ENCODE results near the gene PCSK1N. TPM values are rescaled to one million over a fixed set of nuclear protein-coding genes. Genes with fewer than 3 reads are reported as not detected.
A peak's percentile ranks its signal among the peaks of the same experiment; 100 is the strongest.

The PCSK1N gene
- total and polyA plus RNA-seq, 9 of the 15 experiments (the other 6 are each of a cell fraction or from before 2014, with no cell fraction given) = 0.07 to 0.55 (median 0.54) TPM; not detected in 6

DNA sequence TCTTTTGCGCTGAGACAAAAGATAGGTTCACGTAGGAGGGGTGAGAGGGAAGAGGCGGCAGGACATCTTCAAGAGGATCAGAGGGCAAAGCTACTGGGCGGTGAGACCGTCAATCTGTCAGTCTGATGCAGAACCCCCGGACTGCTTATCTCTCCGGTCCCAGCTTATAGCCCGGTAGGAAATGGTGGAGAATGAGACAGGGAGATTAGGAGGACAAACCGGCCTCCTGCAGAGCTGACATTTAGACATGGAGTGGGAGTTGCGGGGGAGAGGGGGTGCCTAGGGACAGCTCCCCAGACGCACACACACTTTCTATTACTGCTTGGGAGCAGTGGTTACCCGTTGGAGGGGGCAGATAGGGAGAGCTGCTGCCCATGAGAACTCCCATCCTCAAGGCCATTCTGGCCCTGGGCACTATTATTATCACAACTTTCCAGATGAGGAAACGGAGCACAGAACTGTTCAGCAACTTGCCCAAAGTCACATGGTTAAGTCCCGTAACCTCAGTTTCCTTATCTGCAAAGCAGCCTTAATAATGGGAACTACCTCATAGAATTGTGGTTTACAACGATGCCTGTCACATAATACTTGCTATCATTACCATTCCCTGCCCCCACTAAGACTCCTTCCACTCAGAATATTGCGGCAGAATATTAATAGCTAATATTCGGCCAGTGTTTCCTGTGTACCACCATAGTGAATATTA is 34.7 kb downstream of the PCSK1N start (continued):
- TF ChIP-seq, protein P1, sequence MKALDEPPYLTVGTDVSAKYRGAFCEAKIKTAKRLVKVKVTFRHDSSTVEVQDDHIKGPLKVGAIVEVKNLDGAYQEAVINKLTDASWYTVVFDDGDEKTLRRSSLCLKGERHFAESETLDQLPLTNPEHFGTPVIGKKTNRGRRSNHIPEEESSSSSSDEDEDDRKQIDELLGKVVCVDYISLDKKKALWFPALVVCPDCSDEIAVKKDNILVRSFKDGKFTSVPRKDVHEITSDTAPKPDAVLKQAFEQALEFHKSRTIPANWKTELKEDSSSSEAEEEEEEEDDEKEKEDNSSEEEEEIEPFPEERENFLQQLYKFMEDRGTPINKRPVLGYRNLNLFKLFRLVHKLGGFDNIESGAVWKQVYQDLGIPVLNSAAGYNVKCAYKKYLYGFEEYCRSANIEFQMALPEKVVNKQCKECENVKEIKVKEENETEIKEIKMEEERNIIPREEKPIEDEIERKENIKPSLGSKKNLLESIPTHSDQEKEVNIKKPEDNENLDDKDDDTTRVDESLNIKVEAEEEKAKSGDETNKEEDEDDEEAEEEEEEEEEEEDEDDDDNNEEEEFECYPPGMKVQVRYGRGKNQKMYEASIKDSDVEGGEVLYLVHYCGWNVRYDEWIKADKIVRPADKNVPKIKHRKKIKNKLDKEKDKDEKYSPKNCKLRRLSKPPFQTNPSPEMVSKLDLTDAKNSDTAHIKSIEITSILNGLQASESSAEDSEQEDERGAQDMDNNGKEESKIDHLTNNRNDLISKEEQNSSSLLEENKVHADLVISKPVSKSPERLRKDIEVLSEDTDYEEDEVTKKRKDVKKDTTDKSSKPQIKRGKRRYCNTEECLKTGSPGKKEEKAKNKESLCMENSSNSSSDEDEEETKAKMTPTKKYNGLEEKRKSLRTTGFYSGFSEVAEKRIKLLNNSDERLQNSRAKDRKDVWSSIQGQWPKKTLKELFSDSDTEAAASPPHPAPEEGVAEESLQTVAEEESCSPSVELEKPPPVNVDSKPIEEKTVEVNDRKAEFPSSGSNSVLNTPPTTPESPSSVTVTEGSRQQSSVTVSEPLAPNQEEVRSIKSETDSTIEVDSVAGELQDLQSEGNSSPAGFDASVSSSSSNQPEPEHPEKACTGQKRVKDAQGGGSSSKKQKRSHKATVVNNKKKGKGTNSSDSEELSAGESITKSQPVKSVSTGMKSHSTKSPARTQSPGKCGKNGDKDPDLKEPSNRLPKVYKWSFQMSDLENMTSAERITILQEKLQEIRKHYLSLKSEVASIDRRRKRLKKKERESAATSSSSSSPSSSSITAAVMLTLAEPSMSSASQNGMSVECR (CRISPR knock-in tag; IDR thresholded peaks at IDR 0.05) = no peak
- TF ChIP-seq CXXC5 (CRISPR knock-in tag; IDR thresholded peaks at IDR 0.05) (peak; percentile 89), FOXA1 (IDR thresholded peaks at IDR 0.05; ENCODE audit: borderline replicate concordance) (no peak), JUN (IDR thresholded peaks at IDR 0.05; ENCODE audit: borderline replicate concordance, low read depth, low read length) (no peak), JUN (CRISPR knock-in tag; IDR thresholded peaks at IDR 0.05; ENCODE audit: borderline replicate concordance) (no peak), ZKSCAN1 (IDR thresholded peaks at IDR 0.05; ENCODE audit: low read depth, low read length) (peak; percentile 68), KLF10 (CRISPR knock-in tag; IDR thresholded peaks at IDR 0.05) (no peak), CHAMP1 (IDR thresholded peaks at IDR 0.05) (no peak), BCL6 (CRISPR knock-in tag; IDR thresholded peaks at IDR 0.05) (no peak), NCOR1 (IDR thresholded peaks at IDR 0.05) (no peak), TCF15 (CRISPR knock-in tag; IDR thresholded peaks at IDR 0.05) (no peak)
- TF ChIP-seq, protein P2, sequence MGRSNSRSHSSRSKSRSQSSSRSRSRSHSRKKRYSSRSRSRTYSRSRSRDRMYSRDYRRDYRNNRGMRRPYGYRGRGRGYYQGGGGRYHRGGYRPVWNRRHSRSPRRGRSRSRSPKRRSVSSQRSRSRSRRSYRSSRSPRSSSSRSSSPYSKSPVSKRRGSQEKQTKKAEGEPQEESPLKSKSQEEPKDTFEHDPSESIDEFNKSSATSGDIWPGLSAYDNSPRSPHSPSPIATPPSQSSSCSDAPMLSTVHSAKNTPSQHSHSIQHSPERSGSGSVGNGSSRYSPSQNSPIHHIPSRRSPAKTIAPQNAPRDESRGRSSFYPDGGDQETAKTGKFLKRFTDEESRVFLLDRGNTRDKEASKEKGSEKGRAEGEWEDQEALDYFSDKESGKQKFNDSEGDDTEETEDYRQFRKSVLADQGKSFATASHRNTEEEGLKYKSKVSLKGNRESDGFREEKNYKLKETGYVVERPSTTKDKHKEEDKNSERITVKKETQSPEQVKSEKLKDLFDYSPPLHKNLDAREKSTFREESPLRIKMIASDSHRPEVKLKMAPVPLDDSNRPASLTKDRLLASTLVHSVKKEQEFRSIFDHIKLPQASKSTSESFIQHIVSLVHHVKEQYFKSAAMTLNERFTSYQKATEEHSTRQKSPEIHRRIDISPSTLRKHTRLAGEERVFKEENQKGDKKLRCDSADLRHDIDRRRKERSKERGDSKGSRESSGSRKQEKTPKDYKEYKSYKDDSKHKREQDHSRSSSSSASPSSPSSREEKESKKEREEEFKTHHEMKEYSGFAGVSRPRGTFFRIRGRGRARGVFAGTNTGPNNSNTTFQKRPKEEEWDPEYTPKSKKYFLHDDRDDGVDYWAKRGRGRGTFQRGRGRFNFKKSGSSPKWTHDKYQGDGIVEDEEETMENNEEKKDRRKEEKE (IDR thresholded peaks at IDR 0.05; ENCODE audit: borderline replicate concordance in 1 of 2, control insufficient read depth in 1 of 2, low read depth in 2 of 2, low read length in 1 of 2) = 0 out of 4 replicates have a peak, but pooled peaks of 1 of the 2 experiments have one; percentile 72
- TF ChIP-seq, protein P3, sequence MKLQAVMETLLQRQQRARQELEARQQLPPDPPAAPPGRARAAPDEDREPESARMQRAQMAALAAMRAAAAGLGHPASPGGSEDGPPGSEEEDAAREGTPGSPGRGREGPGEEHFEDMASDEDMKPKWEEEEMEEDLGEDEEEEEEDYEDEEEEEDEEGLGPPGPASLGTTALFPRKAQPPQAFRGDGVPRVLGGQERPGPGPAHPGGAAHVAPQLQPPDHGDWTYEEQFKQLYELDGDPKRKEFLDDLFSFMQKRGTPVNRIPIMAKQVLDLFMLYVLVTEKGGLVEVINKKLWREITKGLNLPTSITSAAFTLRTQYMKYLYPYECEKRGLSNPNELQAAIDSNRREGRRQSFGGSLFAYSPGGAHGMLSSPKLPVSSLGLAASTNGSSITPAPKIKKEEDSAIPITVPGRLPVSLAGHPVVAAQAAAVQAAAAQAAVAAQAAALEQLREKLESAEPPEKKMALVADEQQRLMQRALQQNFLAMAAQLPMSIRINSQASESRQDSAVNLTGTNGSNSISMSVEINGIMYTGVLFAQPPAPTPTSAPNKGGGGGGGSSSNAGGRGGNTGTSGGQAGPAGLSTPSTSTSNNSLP (IDR thresholded peaks at IDR 0.05; ENCODE audit: borderline replicate concordance, low read depth, low read length) = no peak
- TF ChIP-seq, protein P4, sequence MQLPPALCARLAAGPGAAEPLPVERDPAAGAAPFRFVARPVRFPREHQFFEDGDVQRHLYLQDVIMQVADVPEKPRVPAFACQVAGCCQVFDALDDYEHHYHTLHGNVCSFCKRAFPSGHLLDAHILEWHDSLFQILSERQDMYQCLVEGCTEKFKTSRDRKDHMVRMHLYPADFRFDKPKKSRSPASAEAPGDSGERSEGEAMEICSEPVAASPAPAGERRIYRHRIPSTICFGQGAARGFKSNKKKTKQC (CRISPR knock-in tag; IDR thresholded peaks at IDR 0.05) = no peak

All from K562 (cell line).